Measurements from ENCODE around the gene CREBBP.

DNA sequence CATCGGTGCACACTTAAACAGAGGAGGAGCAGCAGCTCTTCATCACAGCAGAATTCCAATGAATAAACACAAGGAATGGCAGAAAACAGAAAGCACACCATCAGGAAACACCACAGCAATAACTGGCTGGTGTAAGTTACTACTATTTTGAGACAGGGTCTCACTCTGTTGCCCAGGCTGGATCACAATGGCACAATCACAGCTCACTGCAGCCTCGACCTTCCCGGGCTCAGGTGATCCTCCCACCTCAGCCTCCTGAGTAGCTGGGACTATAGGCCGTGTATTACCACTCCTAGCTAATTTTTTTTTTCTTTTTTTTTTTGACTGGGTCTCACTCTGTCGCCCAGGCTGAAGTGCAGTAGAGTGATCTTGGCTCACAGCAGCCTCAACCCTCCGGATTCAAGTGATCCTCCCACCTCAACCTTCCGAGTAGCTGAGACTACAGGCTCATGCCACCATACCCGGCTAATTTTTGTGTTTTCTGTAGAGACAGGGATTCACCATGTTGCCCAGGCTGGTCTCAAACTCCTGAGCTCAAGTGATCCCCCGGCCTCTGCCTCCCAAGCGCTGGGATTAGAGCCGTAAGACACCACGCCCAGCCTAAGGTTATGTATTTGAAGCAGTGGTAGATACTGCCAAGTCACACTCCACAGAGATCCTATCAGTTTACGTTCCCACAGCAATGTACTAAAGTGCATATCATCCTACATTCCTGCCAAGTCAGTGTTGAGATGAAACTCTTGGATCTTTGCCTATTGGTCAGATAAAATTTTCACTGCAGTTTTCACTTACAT is 183.9 kb downstream of the CREBBP start:
- TF ChIP-seq POLR2A (IDR thresholded peaks at IDR 0.05) (no peak), CTCF (IDR thresholded peaks at IDR 0.05) (no peak)
